Lower leg skin (tissue), 4 donors: ENCODE measurements around the gene FBXO47. TPM values are rescaled to one million over a fixed set of nuclear protein-coding genes. Genes with fewer than 3 reads are reported as not detected.
"Not testable (repeated sequence)": the region's sequence is repeated elsewhere in the genome, so short reads cannot be mapped to it uniquely, and the experiment has no call there.

Source experiments
- DNase-seq, 2 donors: peaks; one replicate each; pipeline ENCODE4 v3.0.0-alpha.2; 2019; ENCODE audit warnings: low spot score in 2 of 2
- H3K4me3 ChIP-seq: fragments of 200-600 bp; sonication (generic); 2 replicates; pipeline ENCODE4 v1.5.1; 2017; ENCODE audit warnings: mild to moderate bottlenecking, low read depth; ENCODE audit not compliant: poor library complexity, severe bottlenecking
- CTCF ChIP-seq, 3 donors: fragments of 450-650 bp; IDR thresholded peaks; one replicate each; pipeline ENCODE4 v1.5.1; 2016; ENCODE audit warnings: antibody characterized with exemption in 3 of 3, mild to moderate bottlenecking in 3 of 3, moderate library complexity in 2 of 3
- POLR2A ChIP-seq, 2 donors: fragments of 450-650 bp; IDR thresholded peaks; one replicate each; pipeline ENCODE4 v1.6.1; 2016 to 2017; ENCODE audit warnings: antibody characterized with exemption in 2 of 2, mild to moderate bottlenecking in 1 of 2, moderate library complexity in 1 of 2
- WGBS, 2 donors: methylation state at CpG; one replicate each; pipeline ENCODE4 v1.1.5; 2018; 5-methylcytosine and 5-hydroxymethylcytosine counted together
- intact Hi-C: fragments of 100-400 bp; cut with DNase I; formaldehyde crosslinking; loops from one replicate; pipeline ENCODE4 v1.15.0; 2023; ENCODE audit warnings: low total_unique reads
- total RNA-seq, 4 donors: library from RNA; depleted of rRNA; stranded (reverse); fragments of >200 nt; gene quantifications; one replicate each; pipeline ENCODE4 v1.1.0, GENCODE V29; 2016

Gene FBXO47
- total RNA-seq, 4 donors from 2014 or later = not detected

DNA sequence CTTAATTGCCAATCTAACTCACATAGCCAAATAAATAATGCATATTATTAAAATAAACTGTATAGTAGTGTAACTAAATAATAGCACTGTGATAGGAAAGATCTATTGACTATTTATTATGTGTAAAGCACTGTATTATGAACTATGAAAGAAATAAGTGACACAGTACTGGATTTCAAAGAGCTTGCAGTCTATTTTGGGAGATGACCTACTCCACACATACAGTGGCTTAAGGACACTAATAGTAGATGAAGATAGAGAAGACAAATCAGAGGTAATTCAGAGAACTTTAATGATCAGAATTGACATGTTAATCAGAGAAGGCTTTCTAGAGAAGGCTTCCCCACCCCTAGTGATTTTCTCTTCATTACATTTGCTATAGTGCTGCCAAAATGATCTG lies 27.2 kb downstream of the FBXO47 start:
- no peak overlapping the region for H3K4me3 ChIP-seq
- no peak for TF ChIP-seq POLR2A (IDR thresholded peaks at IDR 0.05)
- no peak for TF ChIP-seq CTCF (IDR thresholded peaks at IDR 0.05)
- intact Hi-C loops = no loop called here
- no peak for DNase-seq

- intact Hi-C loops, H3K4me3 ChIP-seq: not testable (repeated sequence)
- peak in 1 of 2 donors; percentile 60 for DNase-seq
- 69 to 79% methylated on average over 9 of the region's 9 CpGs for WGBS, 2 donors
Measured at GRCh38 chr17:38933962-38934361, 33.2 kb downstream of the FBXO47 start.

DNA sequence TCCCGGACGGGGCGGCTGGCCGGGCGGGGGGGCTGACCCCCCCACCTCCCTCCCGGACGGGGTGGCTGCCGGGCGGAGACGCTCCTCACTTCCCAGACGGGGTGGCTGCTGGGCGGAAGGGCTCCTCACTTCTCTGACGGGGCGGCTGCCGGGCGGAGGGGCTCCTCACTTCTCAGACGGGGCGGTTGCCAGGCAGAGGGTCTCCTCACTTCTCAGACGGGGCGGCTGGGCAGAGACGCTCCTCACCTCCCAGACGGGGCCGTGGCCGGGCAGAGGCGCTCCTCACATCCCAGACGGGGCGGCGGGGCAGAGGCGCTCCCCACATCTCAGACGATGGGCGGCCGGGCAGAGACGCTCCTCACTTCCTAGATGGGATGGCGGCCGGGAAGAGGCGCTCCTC lies 36.4 kb downstream of the FBXO47 start:
- WGBS, 2 donors = 94 to 100% methylated on average over 2 to 15 of the region's 36 CpGs
- intact Hi-C loops, DNase-seq, H3K4me3 ChIP-seq: not testable (repeated sequence)

GRCh38 chr17:38926293-38927070 lies 40.7 kb downstream of the FBXO47 start:
- peak; percentile 10 to 57 for DNase-seq
- intact Hi-C loops = no loop called here
- 59 to 69% methylated on average over 2 of the region's 2 CpGs for WGBS, 2 donors
- no peak overlapping the region for H3K4me3 ChIP-seq
- TF ChIP-seq POLR2A (IDR thresholded peaks at IDR 0.05) (no peak), CTCF (IDR thresholded peaks at IDR 0.05) (no peak)

DNA sequence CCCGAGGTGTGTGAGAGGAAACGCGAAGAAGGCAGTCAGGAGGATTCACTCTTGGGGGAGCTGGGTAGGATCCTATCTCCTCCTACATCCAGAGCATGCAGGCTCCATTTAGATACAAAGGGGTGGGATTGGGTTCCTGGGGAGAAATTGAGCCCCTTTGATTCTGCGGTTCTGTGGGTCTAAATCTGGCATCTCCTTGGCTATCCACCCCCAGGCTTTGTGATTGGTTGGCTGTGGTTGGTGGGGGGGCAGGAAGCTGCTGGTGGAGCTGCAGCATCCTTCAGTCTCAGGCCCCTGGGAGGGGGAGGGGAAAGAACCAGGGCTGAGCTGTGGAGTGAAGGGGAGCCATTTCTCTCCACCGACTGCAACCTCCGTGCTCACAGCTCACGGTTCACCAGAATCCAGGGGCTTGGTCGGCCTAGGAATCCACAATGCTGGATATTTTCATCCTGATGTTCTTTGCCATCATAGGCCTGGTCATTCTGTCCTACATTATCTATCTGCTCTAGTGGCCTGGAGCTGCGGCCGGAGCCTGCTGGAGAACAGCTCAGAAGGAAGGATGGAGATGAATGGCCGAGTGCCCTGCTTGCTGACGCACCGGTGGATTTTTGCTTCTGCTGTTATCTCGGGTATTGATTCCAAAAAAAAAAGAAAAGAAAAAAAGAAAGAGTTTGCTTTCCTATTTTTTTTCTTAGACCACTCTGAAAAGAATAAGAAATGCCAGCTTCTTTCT lies 41.8 kb downstream of the FBXO47 start, which contains the start of gene LASP1NB:
Gene LASP1NB, plus strand, starts transcription at position 352 of the 733 bp plus-strand sequence.
- H3K4me3 ChIP-seq = no peak within 1 kb of the TSS
- TF ChIP-seq CTCF (IDR thresholded peaks at IDR 0.05) = no peak
- no peak for TF ChIP-seq POLR2A (IDR thresholded peaks at IDR 0.05)
- peak in 1 of 2 donors; percentile 78 for DNase-seq
- intact Hi-C loops = no loop called here
- WGBS, 2 donors = 63 to 68% methylated on average over 14 of the region's 14 CpGs

DNA sequence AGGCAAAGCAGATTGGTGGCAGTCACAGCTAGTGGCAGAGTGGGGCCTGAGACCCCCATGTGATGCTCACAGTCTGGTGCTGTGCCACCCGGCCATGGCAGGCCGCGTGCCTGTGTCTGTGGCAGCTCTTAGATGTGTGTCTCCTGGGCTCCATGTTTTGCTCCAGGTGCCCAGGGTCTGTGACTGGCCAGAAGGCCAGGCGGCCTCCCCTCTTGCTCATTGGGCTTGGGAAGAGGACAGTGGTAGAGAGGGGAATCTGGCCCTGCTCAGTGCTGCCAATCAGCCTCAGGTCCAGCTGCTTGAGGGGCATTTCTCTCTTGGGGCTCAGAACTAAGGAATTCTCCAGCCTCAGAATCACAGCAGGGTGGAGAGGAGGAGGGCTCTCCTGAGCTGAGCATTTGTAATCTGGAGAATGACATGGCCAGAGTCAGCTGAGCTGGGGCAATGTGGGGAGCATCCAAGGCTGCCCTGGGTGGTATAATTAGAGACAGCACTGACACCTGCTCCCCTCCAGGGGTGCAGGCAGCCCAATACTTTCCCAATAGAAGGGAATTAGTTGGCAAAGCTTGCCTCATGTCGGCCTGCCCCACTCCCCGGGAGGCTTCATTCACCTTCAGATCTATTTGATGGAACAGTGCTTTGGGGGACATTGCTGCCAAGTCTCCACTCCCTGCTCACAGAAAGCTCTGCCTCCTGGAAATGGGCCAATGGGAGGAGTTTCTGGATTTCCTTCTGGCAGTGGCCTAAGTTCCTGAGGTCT lies 44.5 kb downstream of the FBXO47 start:
- H3K4me3 ChIP-seq = no peak overlapping the region
- intact Hi-C loops = no loop called here
- TF ChIP-seq CTCF (IDR thresholded peaks at IDR 0.05) = no peak
- TF ChIP-seq POLR2A (IDR thresholded peaks at IDR 0.05) = no peak
- peak; percentile 55 to 88 for DNase-seq
- 51 to 54% methylated on average over 6 of the region's 6 CpGs for WGBS, 2 donors
